CD4-positive, alpha-beta T cell treated with Interleukin-6 at 100 ng/mL for 8 hours (primary cell): ENCODE measurements around the gene NR1D1.

Source experiments
- DNase-seq: peaks from one replicate; pipeline ENCODE4 v3.0.0-alpha.2; 2020; ENCODE audit warnings: mixed read lengths, low spot score

NR1D1 gene

DNA sequence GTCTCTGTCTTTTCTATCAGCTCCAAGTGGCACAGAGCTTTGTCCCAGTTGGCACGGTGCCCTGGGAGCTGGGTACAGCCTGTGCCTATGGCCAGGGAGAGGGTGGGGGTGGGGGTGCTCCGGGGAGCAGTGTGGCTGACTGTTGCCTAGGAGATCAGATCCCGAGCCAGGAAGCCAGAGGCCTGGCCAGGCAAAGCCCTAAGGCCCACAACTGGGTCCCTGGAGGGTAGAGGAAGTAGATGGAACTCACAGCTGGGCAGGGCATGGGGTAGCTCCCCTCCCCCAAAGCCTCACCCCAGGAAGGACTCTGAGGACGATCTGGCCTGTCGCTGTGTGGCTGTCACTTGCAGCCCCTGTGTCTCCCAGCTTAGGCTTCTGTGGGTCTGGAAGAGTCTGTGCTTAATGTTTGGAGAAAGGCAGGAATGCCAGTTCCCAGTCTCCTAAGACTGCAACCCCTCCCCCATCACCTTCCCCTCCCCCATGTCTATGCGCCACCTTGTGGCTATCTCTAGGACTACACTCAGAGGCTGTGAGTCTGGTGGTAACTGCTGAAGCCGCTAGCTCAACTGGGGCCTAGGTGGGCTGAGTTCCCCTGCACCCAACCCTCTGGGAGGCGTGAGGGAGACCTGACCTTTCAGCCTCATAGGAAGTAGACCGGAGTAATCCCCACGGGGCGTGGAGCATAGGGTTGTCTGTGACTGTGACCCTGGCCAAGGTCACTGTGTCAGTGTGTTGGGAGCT lies 25.0 kb downstream of the NR1D1 start:
- peak; percentile 62 for DNase-seq

DNA sequence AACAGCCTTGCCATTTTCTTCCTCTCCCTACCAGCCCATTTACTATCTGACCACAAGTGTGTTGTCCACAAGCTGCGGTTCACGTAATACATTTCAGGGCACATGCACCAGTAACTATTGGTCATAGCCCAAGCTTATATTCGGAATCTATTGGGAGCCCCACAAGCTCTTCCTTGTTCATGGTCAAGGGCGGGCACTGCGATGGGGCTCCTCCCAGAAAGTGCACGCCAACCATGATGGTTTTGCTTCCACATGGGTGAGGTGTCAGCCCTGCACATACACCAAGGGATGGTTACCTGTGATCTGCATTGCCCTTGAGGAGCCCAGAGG lies 25.6 kb downstream of the NR1D1 start:
- no peak for DNase-seq

DNA sequence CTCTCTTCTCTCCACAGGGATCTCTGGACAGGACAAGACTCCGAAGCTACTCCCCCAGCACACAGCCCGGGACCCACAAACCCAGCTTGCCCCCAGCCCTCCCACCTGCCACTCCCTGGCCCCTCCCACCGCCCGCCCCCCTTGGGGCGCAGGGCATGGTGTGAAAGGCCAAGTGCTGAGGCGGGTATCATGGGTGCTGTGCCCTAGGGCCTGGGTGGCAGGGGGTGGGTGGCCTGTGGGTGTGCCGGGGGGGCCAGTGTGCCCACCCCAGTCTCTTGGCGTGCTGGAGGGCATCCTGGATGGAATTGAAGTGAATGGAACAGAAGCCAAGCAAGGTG lies 26.2 kb downstream of the NR1D1 start:
- DNase-seq, result no peak

DNA sequence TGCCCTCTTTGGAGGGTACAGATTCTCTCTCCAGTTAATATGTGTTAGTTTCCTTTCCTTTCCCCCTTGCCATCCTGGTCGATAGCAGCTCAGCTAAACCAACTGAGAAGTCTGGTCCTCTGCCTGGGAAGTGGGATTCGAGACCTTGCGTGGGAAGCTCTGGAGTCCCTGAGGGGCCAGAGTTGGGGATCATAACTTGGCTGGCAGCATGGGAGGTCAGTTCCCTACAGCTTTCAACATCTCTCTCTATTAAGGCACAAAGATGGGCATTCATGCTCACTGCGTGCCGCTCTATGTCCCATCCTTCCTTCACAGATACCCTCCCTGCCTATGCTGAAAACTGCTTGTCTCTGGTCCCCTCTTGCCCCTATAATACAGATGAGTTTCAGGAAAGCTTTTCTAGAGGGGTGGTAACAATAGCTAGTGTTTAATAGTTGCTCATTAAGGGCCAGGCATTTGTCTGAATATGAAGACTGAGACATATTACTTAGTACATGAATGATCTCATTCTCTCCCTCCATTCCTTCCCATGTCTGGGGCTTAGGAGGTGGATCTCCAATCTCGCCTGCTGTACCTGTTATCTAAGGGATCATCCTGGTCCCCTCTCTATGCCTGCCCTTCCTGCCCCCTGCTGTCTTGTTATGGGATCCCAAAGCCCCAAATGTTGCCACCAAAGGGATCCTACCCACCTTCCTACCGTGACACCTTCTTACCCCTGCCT lies 26.8 kb downstream of the NR1D1 start:
- no peak for DNase-seq

DNA sequence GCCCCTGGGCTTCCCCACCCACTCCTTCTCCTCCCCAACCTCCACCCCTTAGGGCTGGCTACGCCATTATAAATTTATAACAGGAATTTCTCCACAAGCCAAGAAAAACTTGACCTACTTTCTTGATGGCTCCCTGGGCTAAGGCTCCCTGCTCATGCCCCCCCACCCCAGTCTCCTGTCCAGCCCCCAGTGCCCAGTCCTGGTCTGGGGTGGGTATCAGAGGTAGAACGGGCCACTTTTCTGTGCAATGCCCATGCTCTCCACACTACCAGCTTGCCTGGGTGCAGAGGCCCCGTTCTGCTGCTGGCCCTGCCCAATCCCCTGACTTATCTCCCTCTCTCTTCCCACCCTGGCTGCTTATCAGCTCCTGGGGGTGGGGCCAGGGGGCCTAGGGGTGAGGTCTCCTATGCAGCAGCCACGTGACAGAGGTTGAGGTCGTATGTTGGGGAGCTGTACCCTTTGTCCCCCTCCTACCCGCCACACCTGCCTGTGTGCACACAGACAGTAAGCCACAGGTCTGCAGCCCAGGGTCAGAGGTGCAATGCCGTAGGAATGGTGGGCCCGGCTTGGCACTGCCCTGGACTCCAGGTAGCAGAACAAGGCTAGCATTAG lies 27.5 kb downstream of the NR1D1 start:
- DNase-seq, result no peak

DNA sequence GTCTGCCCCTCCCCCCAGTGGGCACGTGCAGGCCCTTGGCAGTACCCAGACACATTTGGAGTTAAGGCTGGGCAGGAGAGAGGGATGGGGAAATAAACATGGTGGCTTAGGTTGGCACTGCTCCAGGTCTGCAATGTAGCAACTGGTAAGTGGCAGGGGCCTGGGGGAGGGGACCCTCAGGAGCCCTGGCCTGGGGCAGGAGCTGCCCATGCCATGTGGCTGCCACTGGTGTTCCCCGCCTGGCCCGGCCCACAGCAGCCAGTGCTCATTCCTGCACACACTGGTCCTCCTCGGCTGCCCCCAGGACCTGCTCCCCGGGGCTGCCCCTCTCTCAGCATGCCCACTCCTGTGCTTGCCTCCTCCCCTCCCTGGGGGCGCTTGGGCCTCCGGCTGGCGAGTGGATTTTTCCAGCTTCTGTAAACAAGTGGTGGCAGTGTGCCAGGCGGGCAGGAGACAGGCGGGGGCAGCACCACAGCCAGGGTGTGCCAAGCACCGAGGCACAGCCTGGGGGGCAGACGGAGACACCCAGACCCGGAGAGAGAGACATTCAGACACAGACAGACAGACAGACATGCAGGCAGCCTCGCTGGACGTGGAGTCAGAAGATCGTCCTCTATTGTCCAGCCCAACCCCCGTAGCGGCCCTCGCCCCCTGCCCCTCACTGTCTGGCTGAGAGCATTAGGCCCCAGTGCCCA lies 28.2 kb downstream of the NR1D1 start:
- no peak for DNase-seq

DNA sequence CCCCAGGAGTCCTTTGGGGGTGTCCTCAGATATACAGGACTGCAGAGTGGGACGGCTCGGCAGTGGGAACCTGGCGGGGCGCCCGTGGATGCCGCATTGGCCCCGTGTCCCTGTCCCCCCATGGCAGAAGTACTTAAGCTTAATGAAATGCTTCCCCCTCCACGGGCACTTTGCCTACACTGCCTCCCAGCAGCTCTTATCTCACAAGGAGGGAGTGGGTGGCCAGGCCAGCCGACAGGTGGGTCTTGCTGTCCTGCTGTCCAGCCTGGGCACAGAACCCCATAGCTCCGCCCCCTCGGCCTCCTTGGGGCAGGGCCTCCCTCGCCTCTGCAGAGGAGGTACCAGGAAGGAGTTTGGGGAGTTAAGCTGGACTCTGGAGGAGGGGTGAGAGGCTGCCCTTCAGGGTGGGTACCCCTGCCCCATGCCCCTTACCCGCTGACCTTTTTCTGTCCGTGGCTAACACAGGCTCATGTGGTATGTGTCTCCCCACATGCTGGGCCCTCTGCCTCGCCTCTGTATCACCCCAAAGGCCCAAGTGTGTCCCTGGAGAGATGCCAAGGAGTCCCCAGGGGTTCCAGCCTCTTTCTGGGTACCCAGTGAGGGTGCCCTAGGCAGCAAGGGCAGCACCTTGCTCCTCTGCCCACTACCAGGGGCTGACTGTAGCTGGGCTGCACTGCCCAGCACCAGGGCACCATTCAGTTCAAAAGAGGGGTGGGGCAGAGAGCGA lies 28.9 kb downstream of the NR1D1 start:
- DNase-seq, result no peak

DNA sequence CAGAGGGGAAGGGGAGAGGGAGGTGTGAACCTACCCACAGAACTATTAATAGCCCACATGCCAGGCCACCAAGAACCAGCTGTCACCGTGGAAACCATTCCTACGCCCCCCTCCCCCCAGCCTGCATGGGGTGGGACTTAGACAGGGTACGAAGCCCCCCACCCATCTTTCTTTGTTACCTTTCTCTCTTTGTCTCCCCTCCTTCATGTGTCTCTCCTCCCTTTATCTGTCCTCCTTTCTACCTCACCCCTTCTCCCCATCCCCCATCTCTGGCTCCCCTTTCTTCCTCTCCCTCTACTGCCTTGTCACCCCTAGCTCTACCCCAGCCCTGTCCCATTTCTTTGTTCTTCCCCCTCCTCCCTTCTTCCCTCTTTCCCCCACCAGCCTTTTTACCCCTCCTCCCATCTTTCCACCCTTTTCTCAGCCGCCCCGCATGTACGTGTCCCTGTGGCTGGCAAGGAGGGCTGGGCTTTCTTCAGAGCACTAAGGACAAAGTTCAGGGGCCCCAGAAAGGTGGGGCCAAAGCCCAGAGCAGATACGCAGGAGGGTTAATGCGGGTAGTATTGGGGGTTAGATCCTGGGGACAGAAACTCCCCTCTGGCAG lies 29.6 kb downstream of the NR1D1 start:
- DNase-seq, result no peak

DNA sequence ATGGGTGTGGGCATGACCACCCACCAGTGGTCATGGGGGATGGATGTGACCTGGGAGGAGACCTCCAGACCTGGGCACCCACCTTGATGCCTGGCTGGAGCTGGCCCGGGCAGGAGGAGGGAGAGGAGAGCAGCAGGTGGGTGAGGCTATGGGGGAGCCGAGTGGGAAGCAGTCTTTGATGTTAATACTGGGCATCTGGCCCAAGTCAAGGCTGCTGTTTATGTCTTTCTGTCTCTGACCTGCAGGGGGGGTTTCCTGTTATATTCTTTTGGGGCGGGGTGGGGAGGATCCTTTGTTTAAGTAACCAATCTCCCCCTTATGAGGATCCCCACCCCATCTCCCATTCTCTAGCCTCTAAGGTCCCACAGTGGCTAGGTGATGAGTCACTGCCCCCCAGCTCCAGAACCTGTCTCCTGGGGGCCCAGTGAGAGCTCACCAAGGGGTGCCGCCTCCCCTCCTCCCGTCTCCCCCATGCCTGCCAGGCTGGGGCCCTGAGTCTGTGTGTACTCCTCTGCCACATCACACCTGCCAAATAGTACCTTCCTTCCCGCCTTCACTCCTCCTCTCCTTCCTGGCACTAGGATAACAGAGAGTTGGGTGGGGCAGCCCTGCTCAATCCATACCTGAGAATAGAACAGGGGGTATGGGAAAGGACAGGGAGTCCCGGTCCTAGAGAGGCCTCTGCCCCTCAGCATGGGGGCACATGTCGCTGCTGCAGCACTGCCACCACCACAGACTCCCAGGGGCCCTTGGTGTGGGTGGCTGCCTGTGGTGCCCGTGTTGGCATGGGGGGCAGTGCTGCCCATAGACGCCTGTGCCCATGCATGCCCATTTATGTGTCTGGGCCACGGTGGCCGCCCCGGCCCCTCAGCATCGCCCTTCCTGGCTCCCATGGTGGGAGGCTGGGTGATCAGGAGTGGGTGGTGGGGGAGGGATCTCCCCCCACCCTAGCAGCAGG lies 30.4 kb downstream of the NR1D1 start:
- DNase-seq, result peak; percentile 43

DNA sequence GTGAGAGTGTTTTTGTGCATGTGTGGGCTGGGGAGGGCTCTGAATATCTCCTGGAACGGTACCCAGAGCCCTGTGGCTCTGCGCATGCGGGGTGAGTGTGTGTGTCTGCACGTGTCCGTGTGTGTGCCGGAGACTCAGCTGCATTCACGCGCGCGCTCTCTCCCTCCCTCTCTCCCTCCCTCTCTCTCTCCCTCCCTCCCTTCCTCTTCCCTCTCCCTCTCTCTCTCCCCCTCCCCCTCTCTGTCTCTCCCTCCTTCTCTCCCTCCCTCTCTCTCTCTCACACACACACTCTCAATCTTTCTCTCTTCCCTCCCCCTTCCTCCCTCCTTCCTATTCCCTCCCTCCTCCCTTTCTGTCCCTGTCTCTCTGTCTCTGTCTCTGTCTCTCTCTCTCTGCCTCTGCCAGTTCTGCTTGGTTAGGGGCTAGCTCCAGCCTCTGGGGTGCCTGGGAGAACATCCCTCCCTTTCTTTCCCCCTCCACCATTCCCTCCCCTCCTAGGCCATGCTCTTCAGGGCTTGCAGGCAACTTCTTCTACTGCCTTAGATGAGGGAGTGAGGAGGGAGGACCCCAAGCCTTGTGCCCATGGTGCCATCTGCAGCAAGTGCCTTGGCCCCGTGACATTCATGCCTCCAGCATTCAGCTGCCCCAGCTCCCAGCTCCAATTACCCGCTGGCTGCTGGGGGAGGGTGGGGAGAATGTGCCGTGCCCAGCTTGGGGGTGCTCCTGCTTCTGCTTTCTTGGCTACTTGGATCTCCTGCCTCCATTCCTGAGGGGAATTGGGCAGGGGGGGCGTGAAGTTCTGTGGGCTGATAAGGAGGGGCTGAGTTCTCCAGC lies 31.3 kb downstream of the NR1D1 start:
- peak; percentile 84 for DNase-seq

DNA sequence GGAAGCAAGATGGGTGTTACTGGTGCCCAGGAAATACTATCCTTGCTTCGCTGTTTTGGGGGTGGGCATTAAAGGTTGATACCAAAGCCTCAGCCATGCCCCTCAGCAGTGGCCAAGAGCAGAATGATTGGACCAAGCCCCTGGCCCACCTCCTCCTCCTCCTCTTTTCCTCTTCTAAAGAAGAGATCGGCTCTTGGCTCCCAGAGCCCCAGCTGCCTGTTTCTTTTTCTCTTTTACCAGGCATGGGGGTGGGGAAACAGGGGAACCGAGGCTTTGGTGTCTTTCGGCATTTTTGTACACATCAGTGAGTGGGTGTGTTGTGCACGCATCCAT lies 31.8 kb downstream of the NR1D1 start:
- DNase-seq, result no peak

DNA sequence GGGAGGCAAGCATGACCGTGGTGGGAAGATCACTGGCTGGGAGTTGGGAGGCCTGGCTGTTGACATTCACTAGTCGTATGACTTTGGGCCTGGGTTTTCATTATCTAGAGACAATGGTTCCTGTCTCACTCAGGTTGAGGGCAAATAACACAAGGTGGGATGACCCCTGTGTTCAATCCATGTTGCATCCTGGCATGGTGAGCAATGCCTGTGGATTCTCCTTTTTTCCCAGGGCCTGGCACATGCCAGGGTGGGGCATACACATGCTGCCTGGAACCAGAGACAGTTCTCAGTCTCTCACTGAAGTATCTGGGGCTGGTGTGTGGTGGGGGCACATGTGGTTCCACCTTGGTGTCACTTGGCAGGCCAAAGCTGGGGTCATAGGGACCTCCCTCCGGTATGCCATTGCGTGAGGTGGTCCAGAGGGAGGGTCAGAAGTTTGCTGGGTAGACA lies 32.2 kb downstream of the NR1D1 start:
- DNase-seq, result no peak

DNA sequence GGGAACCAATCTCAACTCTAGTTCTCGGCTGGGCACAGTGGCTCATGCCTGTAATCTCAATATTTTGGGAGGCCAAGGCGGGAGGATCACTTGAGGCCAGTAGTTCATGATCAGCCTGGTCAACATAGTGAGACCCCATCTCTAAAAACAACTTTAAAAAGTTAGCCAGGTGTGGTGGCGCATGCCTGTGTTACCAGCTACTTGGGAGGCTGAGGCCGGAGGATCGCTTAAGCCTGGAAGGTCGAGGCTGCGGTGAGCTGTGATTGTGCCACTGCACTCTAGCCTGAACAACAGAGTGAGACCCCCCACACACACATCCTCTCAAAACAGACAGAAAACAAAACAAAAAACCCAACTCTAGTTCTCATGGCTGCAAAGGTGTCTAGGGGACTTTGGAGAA lies 32.7 kb downstream of the NR1D1 start:
- DNase-seq, result no peak

DNA sequence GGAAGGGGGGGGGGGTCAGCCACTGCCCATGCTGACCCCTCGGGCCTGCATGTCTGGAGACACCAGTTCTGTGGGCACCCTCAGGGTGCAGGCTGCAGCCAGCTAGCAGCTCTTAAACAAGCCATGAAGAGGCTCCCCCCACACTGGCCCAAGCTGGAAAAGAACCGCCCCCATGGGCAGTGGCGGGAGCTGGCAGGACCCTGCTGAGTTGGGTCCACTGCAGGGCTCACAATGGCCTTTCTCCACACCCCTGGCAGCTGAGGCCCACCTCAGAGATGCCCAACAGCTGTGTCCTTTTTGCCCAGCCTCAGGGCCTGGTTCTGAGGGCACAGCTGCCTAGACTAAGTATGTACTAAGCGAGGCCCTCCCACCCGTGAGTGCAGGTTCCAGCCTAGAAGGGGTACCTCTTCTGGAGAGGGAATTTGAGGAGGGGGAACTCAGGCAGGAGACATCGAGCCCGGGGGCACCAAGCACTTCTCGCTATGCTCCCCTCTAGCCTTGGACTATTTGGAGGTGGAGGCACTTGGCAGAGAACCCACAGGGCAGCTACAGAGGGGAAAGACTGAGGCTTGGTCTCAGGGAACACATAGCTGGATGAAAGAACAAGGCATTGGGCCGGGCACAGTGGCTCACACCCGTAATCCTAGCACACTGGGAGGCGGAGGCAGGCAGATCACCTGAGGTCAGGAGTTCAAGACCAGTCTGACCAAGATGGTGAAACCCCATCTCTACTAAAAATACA lies 34.4 kb downstream of the NR1D1 start:
- no peak for DNase-seq

DNA sequence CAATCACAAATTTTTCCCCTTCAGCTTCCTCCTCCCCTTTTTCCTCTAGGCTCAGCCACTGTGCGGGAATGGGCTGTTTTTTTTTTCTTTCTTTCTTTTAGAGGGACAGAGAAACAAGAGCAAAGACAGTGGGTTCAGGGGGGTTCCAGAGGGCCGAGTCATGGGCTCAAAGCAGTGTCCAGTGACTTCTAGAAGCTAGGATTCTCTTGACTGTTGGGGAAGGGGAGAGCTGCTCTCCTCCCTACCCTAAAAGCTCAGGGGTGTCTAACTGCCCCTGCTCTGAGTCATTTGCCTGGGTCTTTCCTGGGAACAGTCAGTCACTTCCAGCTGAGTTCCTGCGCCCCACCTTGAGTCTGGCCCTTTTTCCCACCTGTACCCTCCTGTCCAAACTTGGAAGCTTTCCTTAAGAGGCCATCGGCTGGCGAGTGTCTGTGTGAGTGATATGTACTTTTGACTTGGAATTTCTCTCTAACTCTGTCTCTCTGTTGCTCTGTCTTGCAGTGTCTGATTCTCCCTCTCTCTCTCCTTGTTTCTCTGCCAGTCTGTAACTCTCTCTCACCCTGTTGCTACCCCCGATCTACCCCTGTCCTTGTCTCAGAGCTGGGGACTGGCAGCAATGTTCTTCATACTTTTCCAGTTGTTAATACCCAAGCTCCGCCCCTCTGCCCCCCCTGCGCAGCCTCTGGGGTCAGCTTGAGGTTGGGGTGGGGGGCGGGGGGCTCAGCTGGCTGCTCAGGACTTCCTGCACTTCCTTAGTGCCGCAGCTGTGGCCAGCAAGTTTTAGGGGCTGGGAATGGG lies 35.2 kb downstream of the NR1D1 start:
- no peak for DNase-seq

DNA sequence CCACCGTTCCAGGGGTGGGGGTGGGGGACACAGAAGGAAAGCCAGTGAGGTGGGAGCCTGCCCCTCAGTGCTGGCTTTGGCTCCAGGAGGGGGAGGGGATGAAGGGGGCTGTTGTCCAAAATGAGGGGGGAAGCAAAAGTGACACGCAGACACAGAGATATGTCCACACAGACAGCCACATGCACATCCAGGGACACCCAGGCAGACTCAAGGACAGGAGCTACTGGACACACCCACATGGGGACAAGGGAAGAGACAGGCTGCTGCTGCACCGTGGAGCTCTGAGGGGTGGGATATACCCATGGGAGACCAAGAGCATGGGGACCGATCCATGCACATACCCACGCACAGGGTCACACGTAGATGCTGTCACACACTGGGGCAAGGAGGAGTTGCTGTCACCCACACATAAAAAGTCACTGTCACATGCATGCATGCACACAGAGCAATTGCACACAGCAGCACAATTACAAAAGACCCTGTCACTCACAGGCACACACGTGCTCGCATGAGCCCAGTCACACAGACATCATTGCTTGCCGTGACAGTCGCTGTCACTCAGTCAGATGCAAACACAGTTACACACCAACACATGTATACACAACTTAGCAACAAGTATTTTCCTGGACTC lies 36.4 kb downstream of the NR1D1 start:
- no peak for DNase-seq

DNA sequence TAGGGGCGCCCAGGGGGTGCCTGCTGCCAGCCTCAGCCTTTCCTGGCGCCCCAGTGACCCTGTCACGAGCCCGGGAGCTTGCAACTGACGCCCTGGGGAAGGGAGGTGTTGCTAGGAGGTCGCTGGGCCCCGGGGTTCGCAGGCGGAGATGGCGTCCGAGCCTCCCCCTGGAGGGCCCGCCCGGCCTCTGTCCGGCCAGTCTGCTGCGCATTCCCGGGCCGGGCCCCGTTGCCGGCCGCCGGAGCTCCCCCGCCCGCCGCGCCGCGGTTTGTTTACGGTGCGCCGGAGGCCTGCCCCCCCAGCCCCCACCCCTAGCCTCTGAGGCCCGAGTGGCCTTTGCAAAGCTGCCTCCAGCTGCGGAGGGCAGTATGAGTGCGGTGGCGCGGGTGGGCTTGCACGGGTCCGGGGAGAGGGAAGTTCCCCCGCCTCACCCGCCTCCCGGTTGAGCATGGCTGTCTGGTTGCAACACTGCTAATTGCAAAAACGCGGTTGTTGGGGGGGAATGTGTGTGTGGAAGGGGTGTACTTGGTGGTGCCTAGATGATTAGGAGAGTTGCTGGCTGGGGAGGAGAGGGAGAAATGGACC lies 37.1 kb downstream of the NR1D1 start:
- no peak for DNase-seq
